ENCODE measurements around the gene ZNF865.
"Not testable (repeated sequence)": the region's sequence is repeated elsewhere in the genome, so short reads cannot be mapped to it uniquely, and the experiment has no call there.

Gene ZNF865

DNA sequence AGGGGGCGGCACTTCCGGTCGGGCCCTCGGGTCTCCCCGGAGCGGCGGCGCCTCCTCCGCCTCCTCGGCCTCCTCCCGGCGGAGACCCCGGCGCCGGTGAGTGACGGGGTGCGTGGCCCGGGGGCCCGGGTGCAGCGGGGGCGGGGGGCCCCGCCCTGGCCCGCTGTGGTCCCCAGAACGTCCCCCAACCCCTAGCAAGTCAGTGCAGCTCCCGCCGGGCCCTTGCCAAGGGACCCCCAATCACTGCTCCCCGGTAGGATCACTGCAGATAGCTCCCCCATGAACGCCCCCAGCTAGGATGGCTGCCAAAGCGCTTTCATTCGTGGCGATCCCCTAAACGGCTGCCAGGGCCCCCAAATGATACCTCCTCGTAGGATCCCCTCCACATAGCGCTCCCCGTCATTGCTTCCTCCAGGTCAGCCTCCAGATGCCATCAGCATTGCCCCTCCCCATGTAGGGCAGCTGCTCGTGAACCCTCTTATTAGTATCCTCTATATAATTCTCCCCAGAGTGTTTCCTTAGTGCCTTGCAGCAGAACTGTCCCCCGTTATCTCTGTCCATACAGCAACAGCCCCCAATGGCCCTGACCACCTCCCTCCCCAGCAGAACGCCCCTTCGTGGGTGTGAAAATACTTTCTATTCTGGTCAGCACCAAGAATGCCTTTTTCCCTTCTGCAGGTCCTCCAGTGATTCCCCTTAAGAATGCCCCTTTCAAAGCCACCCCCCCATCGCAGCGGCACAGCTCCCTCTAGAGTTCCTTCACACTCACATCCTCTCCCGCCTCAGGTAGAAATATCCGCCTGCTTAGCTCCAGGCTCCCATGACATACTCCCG lies at the start of gene ZNF865:
Gene ZNF865, plus strand, starts transcription at position 11 of the 834 bp plus-strand sequence. CDS start 7,972 bp downstream, outside the sequence.
- DNase-seq: peak; percentile 62

DNA sequence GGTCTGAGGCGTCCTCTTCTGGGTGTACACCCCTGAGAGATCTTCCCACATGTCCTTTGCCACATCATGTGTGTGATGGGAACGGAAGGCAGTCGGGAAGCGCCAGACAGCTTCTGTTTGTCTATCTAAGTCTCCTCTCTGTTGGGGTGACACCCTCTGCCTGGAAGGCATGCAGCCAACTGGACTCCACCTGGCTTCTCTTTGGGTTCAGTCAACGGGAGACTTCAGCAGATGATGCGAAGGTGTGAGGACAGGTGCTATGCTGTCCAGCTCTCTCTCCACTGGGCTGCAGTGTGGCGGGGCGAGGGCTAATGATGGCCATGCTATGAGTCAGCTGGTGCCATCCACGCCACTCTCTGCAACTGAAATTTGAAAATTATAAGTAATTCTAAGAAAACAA lies 45.8 kb upstream of the ZNF865 start:
- no peak for DNase-seq

DNA sequence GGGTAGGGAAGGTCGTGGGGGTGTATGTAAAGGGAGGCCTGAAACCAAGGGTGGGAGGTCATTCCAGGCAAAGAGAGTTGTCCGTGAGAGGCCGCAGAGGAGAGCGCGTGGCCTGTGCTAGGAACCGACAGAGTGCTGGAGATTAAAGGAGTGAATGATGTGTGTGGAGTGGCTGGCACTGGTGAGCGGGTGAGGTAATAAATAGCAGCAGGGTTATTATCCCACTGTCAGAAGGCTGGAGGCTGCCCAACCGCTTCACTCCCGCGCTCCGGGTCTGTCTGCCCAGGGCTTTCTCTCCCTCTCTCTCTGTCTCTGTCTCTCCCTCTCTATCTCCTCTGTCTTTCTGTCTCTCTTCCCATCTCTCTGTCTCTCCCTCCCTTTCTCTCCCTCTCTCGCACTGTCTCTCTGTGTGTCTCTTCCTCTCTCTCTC lies 42.2 kb upstream of the ZNF865 start:
- DNase-seq: no peak

DNA sequence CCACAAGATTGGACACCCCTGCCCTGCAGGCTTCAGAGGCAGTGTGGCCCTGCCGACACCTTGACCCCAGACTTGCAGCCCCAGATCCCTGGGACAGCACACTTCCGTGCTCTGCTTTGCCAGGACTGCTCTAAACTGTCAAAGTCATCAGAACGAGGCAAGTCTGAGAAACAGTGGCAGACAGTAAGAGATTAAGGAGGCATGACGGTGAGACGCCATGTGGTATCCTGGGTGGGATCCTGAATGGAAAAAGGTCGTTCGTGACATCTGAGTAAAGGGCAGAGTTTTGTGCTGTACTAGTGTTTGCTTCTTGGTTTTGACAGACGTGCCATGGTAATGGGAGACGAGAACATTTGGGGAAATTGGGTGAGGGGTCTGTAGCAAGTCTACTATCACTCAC lies 38.6 kb upstream of the ZNF865 start:
- no peak for DNase-seq

DNA sequence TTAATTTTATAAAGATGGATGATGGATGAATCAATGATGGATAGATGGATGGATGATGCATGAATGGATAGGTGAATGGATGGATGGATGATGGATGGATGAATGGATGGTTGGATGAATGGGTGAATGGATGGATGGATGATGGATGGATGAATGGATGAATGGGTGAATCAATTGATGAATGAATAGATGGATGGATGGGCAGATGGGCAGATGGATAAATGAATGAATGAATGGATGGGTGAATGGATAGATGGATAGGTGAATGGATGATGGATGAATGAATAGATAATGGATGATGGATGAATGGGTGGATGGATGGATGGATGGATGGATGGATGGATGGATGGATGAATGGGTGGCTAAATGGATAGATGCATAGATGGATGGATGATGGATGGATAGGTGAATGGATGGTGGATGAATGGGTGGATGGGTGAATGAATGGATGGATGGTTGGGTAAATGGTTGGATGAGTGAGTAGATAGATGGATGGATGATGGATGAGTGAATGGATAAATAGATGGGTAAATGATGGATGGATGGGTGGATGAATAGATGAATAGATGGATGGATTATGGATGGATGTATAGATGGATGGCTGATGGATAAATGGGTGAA lies 37.6 kb upstream of the ZNF865 start:
- no peak for DNase-seq

DNA sequence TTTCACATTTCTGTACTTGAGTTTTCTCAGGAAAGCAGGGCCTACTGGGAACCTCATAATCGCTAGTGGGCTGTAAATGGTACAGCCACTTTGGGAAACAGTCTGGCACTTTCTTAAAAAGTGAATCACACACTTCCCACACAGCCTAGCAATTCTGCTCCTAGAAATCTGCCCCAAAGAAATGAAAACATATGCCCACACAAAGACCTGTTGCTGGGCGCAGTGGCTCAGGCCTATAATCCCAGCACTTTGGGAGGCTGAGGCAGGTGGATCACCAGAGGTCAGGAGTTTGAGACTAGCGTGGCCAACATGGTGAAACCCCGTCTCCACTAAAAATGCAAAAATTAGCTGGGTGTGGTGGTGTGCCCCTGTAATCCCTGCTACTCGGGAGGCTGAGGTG lies 36.0 kb upstream of the ZNF865 start:
- DNase-seq: not testable (repeated sequence)

DNA sequence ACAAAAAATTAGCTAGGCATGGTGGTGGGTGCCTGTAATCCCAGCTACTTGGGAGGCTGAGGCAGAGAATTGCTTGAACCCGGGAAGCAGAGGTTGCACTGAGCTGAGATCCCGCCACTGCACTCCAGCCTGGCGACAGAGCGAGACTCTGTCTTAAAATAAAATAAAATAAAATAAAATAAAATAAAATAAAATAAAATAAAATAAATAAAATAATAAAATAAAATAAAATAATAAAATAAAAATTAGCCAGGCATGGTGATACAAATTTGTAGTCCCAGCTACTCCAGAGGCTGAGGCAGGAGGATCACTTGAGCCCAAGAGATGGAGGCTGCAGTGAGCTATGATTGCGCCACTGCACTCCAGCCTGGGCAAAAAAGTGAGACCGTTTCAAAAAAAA lies 31.5 kb upstream of the ZNF865 start:
- not testable (repeated sequence) for DNase-seq

DNA sequence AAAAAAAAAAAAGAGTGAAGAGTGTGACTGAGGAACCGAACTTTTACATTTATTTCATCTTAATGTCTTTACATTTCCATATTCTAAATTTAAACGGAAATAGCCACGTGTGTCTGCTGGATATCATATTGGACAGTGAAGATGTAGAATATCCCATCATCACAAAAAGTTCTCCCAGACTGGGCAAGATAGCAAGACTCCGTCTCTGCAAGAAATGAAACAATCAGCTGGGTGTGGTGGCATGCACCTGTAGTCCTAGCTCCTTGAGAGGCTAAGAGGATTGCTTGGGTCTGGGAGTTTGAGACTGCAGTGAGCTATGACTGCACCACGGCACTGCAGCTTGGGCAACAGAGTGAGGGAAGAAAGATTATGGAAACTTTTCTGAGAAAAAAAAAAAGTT lies 28.7 kb upstream of the ZNF865 start:
- DNase-seq: no peak

DNA sequence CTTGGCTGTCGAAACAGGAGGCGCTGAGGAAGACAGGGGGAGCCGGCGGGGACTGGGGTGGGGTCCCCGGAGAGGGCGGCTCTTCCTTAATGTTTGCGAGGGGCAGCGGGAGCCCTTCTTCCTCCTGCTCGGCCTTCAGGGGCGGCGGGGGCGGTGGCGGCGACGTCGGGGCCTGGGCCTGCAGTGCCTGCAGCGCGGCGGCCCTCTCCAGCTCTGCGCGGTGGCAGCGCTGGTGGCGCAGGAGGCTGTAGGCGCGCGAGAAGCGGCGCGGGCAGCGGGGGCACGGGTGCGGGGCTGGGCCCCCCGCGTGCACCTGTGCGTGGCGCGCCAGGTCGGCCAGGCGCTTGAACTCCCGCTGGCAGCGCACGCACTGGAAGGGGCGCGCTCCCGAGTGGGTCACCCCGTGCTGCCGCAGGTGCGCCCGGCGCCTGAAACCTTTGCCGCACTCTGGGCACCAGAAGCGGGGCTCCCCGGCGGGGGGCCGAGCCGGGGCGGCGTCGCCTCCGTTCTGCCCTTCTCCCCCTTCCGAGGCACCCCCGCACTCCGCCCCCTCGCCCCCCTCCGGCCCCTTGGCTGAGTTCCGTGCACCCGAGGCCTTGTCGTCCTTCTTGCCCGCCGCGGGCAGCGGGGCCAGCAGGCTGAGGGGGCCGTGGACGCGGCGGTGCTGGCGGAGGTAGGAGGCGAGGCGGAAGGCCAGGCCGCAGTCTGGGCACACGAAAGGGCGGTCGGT lies 27.3 kb upstream of the ZNF865 start:
- DNase-seq: no peak

DNA sequence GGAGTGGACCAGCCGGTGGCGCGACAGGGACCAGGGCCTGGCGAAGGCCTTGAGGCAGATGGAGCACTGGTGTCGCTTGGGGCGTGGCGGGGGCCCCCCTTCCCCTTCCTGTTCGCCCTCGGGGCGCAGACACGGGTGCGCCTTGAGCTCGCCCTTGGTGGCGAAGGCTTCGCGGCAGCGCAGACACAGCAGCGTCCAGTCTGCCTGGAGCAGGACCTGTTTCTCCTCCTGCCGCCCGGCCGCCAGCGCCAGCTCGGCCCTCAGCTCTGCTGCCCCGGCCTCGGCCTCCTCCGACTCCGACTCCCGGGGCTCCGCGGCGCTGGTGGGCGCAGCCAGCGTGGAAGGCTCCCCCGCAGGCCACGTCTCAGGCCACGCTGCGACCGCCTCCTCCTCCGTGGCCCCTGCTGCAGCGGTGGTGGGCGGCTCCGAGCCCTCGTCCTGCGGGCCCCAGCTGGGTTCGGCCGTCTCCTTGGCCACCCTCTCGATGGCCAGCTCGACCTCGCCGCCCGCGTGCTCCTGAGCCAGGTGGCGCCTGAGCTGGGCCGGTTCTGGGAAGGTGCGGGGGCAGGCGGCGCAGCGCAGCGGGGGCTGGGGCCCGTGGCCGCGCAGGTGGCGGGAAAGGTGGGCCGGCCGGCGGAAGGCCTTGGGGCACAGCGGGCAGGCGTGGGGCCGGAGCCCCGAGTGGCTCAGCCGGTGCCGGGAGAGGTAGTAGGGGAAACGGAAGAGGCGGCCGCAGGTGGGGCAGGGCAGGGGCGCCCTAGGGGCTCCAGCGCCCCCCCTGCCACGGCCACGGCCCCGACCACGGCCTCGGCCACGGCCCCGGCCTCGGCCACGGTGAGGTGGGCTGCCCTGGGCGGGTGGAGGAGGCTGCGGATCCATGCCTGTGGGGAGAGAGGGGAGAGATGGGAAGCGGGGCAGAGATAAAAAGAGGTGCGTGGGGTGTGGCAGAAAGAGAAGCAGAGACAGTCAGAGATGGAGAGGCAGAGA lies 26.4 kb upstream of the ZNF865 start:
- no peak for DNase-seq

DNA sequence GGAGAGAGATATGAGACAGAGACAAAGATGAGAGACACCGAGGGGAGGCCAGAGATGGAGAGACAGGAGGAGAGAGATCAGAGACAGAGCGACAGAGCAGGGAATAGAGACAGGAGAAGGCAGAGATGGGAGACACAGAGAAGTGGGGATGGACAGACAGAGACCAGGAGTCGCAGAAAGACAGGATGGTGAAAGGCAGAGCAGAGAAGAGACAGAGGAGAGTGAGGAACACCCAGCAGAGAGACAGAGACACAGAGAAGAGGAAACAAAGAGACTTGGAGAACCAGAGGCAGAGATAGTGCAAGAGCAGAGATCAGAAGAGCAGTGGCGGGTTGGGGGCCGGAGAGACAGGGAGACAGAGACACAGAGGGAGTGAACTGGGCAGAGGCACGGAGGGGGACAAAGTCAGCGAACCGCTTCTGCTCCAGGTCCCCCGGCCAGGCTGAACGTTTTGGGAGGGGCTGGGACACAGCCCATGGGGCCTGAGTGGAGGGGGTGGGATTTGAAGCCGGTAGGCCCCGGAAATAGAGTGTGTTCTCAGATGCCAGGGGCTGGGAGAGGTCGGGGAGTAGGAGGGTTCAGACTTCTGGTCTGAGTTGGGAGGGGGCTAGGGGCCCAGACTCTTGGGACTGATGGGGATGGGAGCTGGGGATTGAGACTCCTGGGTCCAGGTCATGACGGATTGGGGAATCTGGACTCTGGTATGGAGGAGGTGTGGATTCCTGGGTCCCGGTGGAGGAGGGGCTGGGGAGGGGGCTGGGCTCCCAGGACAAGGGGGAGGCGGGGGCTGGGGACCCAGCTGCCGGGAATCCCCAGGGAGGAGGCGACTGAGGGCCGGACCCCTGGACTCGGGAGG lies 25.5 kb upstream of the ZNF865 start:
- no peak for DNase-seq

DNA sequence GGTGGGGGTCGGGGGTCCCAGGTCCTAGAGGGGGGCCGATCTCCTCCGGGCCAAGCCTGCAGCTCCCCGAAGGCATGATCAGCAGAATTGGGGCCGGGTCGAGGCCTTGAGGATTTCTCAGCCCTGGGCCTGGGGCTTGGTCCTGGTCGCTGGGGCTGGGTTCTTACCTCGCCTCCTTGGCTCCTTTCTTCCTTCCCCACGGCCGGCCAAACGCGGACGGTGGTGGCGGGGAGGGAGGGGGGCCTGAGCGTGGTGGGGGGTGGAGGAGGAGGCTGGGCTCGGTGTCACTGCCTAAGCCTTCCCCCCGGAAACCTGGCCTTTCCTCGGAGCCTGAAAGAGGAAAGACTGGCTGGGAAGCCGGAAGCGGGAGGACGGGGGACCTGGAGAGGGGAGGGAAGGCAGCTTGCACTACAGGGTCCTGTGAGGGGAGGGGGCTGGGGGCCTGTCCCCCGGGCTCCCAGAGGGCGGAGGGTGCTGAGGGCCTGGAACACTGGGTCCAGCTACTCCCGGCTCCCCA lies 24.8 kb upstream of the ZNF865 start, which contains the start of gene ZNF579:
Gene ZNF579, minus strand, starts transcription at position 221 of the 517 bp plus-strand sequence. CDS start 1,209 bp downstream, outside the sequence.
- DNase-seq: peak; percentile 78

DNA sequence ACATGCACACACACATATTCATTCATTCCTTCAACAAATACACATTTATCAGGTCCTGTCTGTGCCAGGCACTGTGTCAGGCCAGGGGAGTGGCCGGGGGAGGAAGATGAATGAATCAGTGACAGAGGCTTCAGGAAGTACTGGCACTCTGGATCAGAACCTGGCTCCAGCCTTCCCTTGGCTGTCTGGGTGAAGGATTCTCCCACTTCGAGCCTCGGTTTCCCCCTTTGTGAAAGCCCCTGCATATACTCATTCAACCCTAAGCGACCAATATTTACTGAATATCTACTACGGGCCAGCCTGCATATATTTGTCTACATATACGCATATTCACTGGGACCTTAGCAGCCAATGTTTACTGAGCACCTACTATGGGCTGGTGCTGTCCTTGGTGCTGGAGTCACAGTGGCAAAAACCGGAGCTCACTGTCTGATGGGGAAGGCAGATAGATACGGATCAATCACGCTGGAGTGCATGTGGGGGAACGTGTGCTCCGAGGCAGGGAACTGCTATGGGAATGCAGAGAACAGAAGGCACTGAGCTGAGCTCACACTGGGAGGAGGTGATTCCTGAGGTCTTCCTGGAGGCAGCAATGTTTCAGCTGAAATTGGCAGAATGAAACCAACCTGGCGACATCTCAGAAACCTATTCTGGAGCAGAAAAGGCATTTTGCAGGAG lies 24.2 kb upstream of the ZNF865 start:
- DNase-seq: no peak

DNA sequence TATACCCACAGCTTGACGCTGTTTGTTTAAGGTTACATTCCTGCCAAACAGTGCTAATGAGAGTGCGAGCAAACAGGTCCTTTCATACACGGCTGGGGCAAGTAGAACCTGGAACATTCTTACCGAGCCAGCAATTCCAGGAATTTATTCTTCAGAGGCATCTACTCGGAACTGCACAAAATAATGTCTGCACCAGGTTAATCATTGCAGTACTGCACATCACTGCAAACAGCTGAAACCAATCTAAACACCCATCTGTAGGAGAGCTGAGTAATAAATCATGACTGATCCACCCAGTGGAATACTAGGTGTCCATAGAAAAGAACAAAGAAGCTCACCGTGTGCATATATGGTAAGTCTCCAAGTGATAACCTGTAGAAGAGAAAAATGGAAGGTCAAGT lies 23.6 kb upstream of the ZNF865 start:
- no peak for DNase-seq

DNA sequence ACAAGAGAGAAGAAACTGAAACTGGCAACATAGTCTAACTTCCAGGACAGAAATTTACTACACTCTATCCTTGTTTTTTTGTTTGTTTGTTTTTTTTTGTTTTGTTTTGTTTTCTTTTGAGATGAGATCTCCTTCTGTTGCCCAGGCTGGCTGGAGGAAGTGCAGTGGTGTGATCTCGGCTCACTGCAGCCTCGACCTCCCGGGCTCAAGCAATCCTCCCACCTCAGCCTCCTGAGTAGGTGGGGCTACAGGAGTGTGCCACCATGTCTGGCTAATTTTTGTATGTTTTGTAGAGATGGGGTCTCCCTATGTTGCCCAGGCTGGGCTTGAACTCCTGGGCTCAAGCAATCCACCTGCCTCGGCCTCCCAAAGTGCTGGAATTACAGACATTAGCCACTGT lies 23.2 kb upstream of the ZNF865 start:
- DNase-seq: not testable (repeated sequence)

DNA sequence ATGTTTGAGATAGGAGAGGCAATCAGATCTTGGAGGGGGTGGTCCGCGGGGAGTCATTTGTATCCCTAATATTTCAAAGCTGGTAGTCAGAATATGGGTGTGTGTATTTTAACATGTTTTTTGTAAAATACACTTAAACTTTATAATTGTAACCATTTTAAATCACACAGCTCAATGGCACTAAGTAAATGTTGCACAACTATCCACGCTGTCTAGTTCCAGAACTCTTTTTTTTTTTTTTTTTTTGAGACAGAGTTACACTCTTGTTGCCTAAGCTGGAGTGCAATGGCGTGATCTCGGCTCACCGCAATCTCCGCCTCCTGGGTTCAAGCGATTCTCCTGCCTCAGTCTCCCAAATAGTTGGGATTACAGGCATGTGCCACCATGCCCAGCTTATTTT lies 21.6 kb upstream of the ZNF865 start:
- not testable (repeated sequence) for DNase-seq

DNA sequence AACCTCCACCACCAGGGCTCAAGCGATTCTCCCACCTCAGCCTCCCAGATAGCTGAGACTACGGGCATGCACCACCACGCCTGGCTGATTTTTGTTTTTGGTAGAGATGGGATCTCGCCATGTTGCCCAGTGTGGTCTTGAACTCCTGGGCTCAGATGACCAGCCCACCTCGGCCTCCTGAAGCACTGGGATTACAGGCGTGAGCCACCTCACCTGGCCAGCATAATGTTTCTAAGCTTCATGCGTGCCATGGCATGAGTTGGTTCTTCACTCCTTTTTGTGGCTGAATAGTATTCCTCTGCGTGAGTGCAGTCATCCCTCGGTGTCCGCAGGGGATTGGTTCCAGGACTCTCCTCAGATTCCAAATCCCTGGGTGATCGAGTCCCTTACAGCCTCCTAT lies 20.6 kb upstream of the ZNF865 start:
- no peak for DNase-seq

DNA sequence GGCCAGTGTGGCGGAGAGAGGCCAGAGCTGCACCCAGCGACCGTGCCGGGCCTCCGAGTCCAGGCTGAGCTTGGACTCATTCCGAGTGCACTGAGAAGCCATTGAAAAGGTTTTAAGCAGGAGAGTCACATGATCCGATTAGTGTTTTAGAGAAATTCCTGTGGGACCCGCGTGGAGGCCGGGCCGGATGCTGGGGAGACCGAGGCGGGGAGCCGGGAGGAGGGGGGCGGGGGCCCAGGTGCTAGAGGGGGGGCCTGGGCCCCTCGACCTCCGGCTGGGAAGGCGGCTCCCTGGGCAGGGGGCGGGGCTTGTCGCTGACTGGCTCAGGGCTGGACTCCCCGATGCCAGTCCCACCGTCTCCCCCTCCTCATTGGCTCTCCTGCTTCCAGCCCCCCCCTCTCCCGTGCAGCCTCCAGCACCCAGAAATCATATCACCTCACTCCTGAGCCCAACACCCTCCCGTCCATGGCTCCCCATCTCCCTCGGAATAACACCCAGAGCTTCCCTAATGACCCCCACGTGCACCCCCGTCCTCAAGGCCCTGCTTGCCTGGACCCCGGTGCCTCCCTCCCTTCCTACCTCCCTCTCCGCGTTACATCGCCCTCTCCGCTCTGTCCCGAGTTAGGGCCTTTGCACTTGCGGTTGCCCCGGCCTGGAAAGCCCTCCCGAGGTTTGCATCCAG lies 19.6 kb upstream of the ZNF865 start:
- DNase-seq: peak; percentile 62

DNA sequence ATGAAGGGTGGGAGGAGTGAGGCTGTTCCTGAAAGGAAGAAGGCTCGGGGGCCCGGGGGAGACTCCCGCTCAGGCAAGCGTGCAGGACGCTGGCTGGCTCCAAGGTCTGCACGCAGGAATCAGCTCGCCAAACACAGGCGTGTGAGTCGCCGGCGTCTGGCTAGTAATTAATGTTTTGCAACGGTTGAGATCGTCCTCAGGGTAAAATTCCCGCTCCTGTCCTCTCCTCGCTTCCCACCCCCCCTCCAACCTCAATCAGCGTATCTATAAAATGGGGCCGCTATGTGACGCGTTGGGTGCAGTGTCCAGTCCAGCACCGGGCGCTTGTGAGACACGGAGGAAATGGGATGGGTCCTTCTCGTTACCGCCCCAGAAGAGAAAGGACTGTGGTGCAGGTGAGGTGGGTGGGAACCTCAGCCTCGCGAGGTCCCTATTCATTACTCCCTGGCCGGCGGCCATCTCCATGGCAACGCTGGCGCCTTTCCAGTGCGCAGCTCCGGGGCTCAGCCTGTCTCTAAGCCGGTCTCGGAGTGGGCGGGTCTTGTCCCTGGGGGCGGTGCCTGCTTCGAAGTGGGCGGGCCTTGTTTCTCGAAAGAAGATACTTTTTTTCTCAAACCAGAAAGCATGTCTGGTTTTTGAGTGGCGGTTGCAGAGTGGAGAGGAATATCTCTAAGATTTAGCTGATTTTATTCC lies 18.3 kb upstream of the ZNF865 start:
- DNase-seq: peak; percentile 91
